ENCODE data around the gene CD6.

The CD6 gene

DNA sequence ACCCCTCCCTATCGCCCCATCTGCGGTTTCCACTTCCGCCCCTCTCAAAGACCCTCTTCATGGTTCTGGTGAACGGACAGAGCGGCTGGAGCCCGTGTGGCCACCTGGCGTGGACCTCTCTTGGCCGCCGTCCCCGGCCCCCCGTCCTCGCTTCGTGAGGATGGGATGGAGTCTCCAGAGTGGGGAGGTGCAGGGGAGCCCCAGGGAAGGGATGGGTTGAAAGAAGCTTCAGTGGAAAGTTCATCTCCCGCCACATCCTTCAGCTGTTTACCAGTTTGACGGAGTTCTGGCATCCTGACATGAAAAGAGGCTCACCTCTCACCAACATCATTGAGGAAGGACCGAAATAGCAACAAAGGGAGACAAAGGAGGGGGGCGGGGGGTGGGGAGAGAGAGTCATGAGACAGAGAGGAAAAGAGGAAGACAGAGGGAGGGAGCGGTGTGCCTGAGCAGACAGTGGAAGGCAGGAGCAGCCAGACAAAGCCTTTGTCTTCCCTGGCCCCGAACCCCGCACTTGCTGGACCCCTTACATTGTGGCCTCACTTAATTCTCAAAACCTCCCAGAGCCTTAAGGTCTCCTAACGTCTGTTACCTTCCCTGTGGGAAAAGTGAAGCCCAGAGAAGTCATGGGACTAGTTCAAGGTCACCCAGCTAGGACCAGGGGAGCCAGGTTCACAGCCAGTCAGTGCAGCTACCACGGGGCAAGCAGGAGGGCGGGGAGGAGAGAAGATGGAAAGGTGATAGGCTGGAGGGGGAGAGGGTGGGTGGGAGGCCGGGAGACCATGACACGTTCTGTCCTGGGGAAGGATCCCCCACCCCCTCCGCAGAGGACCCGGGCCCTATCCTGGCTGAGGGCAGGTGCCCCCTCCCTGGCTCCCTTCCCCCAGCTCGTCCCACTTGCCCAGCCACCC lies 54.9 kb downstream of the CD6 start:
- in situ Hi-C loops (cut with MboI; ENCODE audit: low sequenced_read_pairs, unreplicated experiment), result no loop called here
- DNase-seq (ENCODE audit: low spot score), result no peak
- TF ChIP-seq, protein P1, sequence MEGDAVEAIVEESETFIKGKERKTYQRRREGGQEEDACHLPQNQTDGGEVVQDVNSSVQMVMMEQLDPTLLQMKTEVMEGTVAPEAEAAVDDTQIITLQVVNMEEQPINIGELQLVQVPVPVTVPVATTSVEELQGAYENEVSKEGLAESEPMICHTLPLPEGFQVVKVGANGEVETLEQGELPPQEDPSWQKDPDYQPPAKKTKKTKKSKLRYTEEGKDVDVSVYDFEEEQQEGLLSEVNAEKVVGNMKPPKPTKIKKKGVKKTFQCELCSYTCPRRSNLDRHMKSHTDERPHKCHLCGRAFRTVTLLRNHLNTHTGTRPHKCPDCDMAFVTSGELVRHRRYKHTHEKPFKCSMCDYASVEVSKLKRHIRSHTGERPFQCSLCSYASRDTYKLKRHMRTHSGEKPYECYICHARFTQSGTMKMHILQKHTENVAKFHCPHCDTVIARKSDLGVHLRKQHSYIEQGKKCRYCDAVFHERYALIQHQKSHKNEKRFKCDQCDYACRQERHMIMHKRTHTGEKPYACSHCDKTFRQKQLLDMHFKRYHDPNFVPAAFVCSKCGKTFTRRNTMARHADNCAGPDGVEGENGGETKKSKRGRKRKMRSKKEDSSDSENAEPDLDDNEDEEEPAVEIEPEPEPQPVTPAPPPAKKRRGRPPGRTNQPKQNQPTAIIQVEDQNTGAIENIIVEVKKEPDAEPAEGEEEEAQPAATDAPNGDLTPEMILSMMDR (IDR thresholded peaks at IDR 0.05; ENCODE audit: borderline replicate concordance, control extremely low read depth, extremely low read depth, insufficient read depth, missing control alignments), result no peak

DNA sequence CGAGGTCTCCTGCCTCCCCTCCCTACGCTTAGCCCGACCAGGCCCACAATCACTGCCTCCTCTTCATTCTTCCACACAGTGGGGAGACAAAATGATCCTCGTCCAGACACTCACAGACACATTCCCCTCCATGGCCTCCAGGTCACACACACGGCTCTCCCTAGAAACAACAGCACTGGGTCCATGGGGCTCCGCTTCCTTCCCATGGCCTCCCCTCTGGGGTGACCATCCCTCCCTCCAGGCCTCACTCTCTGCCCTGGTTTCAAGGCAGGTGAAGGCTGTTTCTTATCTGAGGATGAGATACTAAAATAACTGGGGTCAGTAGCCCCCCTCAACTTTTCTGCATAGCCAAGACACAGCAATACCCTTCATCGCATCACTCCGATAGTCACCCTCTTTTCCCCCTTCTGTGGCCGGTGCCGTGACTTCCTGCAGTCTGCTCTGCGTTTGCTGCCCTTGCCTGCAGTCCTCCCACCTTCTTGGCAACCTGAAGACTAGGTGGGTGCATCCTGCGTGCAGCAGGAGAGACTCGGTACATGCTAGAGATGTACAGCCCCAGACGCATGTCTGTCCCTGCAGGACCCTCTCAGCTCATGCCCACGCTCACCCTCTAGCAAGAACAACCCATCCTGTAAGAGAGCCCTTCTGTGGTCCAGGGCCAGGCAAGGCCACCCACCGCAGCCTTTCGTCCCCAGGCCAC lies 55.8 kb downstream of the CD6 start:
- in situ Hi-C loops (cut with MboI; ENCODE audit: low sequenced_read_pairs, unreplicated experiment), result no loop called here
- DNase-seq (ENCODE audit: low spot score), result no peak
- TF ChIP-seq, protein P1 (IDR thresholded peaks at IDR 0.05; ENCODE audit: borderline replicate concordance, control extremely low read depth, extremely low read depth, insufficient read depth, missing control alignments), result no peak

DNA sequence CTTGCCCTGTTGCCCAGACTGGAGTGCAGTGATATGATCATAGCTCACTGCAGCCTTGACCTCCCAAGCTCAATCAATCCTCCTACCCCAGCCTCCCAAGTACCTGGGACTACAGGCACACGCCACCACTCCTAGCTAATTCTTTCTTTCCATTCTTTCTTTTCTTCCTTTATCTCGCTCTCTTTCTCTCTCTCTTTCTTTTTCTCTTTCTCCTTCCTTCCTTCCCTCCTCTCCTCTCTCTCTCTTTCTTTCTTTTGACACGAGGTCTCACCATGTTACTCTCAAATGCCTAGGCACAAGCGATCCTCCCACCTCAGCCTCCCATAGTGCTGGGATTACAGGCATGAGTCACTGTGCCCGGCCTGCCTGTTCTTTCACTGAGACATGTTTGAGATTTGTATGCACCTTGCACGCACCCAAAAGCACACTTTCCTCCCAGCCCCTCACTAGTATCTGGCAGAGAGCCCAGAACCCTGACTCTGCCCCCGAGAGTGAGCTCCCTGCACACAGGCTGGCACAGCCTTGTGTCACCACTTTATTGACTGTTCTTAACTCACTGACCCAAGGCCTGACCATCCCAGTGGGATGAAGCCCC lies 56.8 kb downstream of the CD6 start:
- TF ChIP-seq, protein P1 (IDR thresholded peaks at IDR 0.05; ENCODE audit: borderline replicate concordance, control extremely low read depth, extremely low read depth, insufficient read depth, missing control alignments), result no peak
- no peak for DNase-seq (ENCODE audit: low spot score)
- in situ Hi-C loops (cut with MboI; ENCODE audit: low sequenced_read_pairs, unreplicated experiment), result no loop called here

DNA sequence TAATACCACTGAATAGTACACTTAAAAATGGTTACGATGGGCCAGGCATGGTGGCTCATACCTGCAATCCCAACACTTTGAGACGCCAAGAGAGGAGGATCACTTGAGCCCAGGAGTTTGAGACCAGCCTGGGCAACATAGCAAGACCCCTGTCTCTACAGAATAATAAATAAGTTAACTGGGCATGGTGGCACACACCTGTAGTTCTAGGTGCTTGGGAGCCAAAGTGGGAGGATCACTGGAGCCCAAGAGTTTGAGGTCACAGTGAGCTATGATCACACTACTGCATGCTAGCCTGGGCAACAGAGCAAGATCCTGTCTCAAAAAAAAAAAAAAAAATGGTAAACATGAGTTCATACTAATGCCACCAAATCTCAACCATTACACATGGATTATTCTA lies 61.3 kb downstream of the CD6 start:
- DNase-seq (ENCODE audit: low spot score), result no peak
- in situ Hi-C loops (cut with MboI; ENCODE audit: low sequenced_read_pairs, unreplicated experiment), result no loop called here
- TF ChIP-seq, protein P1 (IDR thresholded peaks at IDR 0.05; ENCODE audit: borderline replicate concordance, control extremely low read depth, extremely low read depth, insufficient read depth, missing control alignments), result no peak

DNA sequence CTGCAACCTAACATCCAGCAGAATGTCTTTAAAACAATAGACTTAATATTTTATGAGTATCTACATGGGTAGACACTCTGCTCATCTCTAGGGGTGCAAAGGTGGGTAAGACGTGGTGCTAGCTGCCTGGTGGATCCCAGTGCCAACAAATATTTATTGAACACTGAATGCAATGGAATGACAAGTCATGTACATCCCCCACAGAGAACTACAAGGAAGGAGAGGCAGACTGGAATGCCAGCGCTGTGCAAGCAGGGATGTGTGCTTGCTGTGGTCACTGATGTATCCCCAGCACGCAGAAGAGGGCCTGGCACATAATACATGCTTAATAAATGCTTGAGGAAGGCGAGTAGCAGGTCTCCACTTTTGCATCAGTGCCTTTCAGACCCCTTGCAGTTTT lies 61.9 kb downstream of the CD6 start:
- in situ Hi-C loops (cut with MboI; ENCODE audit: low sequenced_read_pairs, unreplicated experiment), result no loop called here
- no peak for DNase-seq (ENCODE audit: low spot score)
- TF ChIP-seq, protein P1 (IDR thresholded peaks at IDR 0.05; ENCODE audit: borderline replicate concordance, control extremely low read depth, extremely low read depth, insufficient read depth, missing control alignments), result no peak

DNA sequence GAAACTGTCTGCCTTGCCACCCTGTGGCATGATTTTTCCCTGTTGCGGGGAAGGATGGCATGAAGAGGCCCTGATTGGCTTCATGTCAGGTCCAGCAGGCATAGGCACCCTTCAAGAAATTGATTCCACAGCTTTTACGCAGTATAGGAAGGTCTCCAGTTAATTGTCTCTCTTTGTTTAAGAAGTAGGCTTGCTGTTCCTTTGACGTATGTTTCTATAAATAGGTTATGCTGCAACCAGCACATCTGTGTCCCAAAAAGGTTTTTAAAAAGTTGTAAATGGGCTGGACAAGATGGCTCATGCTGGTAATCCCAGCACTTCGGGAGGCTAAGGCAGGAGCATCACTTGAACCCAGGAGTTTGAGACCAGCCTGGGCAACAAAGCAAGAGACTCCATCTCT lies 62.6 kb downstream of the CD6 start:
- no peak for DNase-seq (ENCODE audit: low spot score)
- TF ChIP-seq, protein P1 (IDR thresholded peaks at IDR 0.05; ENCODE audit: borderline replicate concordance, control extremely low read depth, extremely low read depth, insufficient read depth, missing control alignments), result no peak
- in situ Hi-C loops (cut with MboI; ENCODE audit: low sequenced_read_pairs, unreplicated experiment), result no loop called here
